Progenitor cell of endocrine pancreas (in vitro differentiated cells): ENCODE data around the gene CNNM2. TPM values are rescaled to one million over a fixed set of nuclear protein-coding genes. Genes with fewer than 3 reads are reported as not detected.

Experiments
- DNase-seq: peaks from one replicate; pipeline ENCODE4 v3.0.0; 2021; ENCODE audit warnings: low spot score; ENCODE audit not compliant: unreplicated experiment
- H3K27ac Mint-ChIP-seq: 2 replicates; pipeline ENCODE4 v1.8.0; 2021; ENCODE audit warnings: mild to moderate bottlenecking, moderate library complexity, mixed read lengths
- H3K27me3 Mint-ChIP-seq: 2 replicates; pipeline ENCODE4 v1.8.0; 2021; ENCODE audit warnings: mixed read lengths
- H3K36me3 Mint-ChIP-seq: 2 replicates; pipeline ENCODE4 v1.8.0; 2022; ENCODE audit warnings: mixed read lengths; ENCODE audit not compliant: insufficient read depth
- H3K4me1 Mint-ChIP-seq: 2 replicates; pipeline ENCODE4 v1.8.0; 2021; ENCODE audit warnings: low read depth, mixed read lengths
- H3K4me3 Mint-ChIP-seq: 2 replicates; pipeline ENCODE4 v1.8.0; 2021; ENCODE audit warnings: low read depth, mild to moderate bottlenecking, moderate library complexity, mixed read lengths
- H3K9me3 Mint-ChIP-seq: 2 replicates; pipeline ENCODE4 v1.8.0; 2021; ENCODE audit warnings: low read depth, mixed read lengths
- total RNA-seq: library from RNA; stranded (reverse); gene quantifications from 2 replicates; pipeline ENCODE4 v1.2.1, GENCODE V29; 2021
- TF ChIP-seq, protein P1 (sequence below): fragments of 200-600 bp; sonication (generic); IDR thresholded peaks from one replicate; pipeline ENCODE4 v1.5.0; 2021; ENCODE audit warnings: antibody characterized with exemption, mild to moderate bottlenecking; ENCODE audit not compliant: unreplicated experiment

Gene CNNM2
- total RNA-seq, 1 donor from 2014 or later = 14.5 TPM

DNA sequence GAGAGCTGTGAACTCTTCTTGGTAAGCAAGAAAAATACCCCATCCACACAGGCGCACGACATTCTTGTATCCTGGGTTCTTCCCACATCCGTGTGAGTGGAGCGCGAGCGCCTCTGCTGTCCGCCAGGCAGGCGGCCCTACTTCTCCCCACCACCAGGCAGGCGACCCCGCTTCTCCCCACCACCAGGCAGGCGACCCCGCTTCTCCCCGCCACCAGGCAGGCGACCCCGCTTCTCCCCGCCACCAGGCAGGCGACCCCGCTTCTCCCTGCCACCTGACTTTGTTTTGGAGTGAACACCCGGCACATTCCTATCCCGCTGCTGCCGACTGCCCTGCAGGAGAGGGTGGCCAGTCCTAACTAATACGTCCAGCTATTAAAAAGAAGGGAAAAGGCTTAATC lies 154.2 kb downstream of the CNNM2 start:
- H3K9me3 Mint-ChIP-seq = no peaks in the 10 kb centered on the region
- no peak for DNase-seq
- H3K4me3 Mint-ChIP-seq = no peak overlapping the region
- H3K4me1 Mint-ChIP-seq = no peaks in the 10 kb centered on the region
- TF ChIP-seq, protein P1, sequence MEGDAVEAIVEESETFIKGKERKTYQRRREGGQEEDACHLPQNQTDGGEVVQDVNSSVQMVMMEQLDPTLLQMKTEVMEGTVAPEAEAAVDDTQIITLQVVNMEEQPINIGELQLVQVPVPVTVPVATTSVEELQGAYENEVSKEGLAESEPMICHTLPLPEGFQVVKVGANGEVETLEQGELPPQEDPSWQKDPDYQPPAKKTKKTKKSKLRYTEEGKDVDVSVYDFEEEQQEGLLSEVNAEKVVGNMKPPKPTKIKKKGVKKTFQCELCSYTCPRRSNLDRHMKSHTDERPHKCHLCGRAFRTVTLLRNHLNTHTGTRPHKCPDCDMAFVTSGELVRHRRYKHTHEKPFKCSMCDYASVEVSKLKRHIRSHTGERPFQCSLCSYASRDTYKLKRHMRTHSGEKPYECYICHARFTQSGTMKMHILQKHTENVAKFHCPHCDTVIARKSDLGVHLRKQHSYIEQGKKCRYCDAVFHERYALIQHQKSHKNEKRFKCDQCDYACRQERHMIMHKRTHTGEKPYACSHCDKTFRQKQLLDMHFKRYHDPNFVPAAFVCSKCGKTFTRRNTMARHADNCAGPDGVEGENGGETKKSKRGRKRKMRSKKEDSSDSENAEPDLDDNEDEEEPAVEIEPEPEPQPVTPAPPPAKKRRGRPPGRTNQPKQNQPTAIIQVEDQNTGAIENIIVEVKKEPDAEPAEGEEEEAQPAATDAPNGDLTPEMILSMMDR = no peak
- H3K27me3 Mint-ChIP-seq = no peaks in the 10 kb centered on the region
- H3K36me3 Mint-ChIP-seq = peaks cover 5% of the 10 kb centered on the region
- H3K27ac Mint-ChIP-seq = no peak overlapping the region

- DNase-seq = no peak
- H3K27me3 Mint-ChIP-seq = no peaks in the 10 kb centered on the region
- no peaks in the 10 kb centered on the region for H3K9me3 Mint-ChIP-seq
- H3K4me3 Mint-ChIP-seq = no peak overlapping the region
- H3K36me3 Mint-ChIP-seq = peaks cover 9% of the 10 kb centered on the region
- H3K4me1 Mint-ChIP-seq = peaks cover 3% of the 10 kb centered on the region
- TF ChIP-seq, protein P1 = no peak
- H3K27ac Mint-ChIP-seq = no peak overlapping the region
Measured at GRCh38 chr10:103072891-103073290, 154.8 kb downstream of the CNNM2 start.

DNA sequence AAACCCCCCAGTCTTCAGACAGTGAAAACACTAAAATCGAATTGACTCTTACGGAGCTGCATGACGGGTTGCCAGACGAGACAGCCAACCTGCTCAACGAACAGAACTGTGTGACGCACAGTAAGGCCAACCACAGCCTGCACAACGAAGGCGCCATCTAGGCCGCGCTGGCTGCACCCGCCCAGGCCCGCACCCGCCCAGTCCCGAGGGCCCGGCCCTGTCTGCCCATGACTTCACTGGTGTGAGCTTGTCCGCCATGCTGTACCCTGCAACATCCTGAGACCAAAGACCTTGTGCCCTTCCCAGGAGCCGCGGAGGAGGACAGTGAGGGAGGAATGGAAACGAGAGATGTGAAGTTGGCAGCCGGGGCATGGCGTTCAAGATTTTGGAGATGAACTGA lies 158.9 kb downstream of the CNNM2 start:
- peaks cover 9% of the 10 kb centered on the region for H3K36me3 Mint-ChIP-seq
- no peaks in the 10 kb centered on the region for H3K9me3 Mint-ChIP-seq
- H3K4me1 Mint-ChIP-seq = peaks cover 4% of the 10 kb centered on the region
- TF ChIP-seq, protein P1 = no peak
- no peak overlapping the region for H3K27ac Mint-ChIP-seq
- no peak for DNase-seq
- H3K4me3 Mint-ChIP-seq = no peak overlapping the region
- H3K27me3 Mint-ChIP-seq = no peaks in the 10 kb centered on the region

DNA sequence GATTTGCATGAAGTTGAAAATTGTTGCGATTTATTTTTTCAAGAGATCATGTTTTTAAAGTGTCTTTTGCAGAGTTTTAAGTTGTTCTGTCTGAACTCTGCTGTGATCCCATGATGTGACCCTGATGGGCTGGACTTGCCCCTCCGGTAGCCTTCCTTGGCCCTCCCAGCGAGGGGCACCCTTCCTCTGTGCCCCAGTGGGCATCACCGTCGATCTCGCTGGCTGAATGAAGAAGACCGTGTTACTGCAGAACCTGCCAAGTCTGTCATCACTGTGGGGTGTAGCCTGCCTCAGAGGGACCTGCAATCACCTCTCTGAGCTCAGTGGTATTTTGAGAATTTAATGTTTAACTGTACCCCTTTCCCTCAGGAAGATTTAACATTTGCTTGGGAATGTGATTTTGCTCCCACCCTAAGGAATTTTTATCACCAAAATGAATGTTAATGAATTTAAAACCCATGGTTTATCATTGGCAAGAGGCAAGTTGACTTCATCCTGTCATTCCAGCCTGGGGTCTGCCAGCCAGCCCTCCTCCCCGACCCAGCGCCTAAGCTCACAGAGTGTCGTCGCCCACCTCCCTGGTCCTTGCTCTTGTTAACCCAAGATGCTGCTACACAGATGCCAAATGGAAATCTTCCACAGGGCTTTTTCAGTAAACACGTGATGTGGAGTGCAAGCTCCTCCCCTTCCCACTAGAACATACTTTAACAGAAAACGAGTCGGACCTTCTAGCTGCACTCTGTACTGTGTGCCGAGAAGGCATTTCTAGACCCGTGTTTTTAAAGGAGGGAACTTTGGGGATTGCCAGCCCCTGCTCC lies 159.6 kb downstream of the CNNM2 start:
- Mint-ChIP-seq H3K27me3 (no peaks in the 10 kb centered on the region), H3K9me3 (no peaks in the 10 kb centered on the region), H3K4me1 (peaks cover 4% of the 10 kb centered on the region), H3K27ac (peak overlapping the region; percentile 75), H3K36me3 (peaks cover 9% of the 10 kb centered on the region), H3K4me3 (no peak overlapping the region)
- TF ChIP-seq, protein P1 = no peak
- DNase-seq = no peak

GRCh38 chr10:103078309-103078615 lies 160.2 kb downstream of the CNNM2 start:
- no peak overlapping the region for H3K4me3 Mint-ChIP-seq
- no peak for DNase-seq
- H3K9me3 Mint-ChIP-seq = no peaks in the 10 kb centered on the region
- no peaks in the 10 kb centered on the region for H3K27me3 Mint-ChIP-seq
- H3K4me1 Mint-ChIP-seq = peaks cover 4% of the 10 kb centered on the region
- no peak overlapping the region for H3K27ac Mint-ChIP-seq
- peaks cover 10% of the 10 kb centered on the region for H3K36me3 Mint-ChIP-seq
- TF ChIP-seq, protein P1 = no peak
